ENCODE data around the gene ANKRD29. TPM values are rescaled to one million over a fixed set of nuclear protein-coding genes. Genes with fewer than 3 reads are reported as not detected.
A peak's percentile ranks its signal among the peaks of the same experiment; 100 is the strongest.

ANKRD29 gene, protein sequence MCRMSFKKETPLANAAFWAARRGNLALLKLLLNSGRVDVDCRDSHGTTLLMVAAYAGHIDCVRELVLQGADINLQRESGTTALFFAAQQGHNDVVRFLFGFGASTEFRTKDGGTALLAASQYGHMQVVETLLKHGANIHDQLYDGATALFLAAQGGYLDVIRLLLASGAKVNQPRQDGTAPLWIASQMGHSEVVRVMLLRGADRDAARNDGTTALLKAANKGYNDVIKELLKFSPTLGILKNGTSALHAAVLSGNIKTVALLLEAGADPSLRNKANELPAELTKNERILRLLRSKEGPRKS
- 9.2 TPM for total RNA-seq
- long read RNA-seq, transcript ANKRD29-208 (10 exons, 3,361 nt), result major isoform, 9 of 22 reads
- long read RNA-seq, partial matches to known transcripts, result 2 of 22 reads
- long read RNA-seq, other reads (novel, unspliced or antisense), result 7 of 22 reads

DNA sequence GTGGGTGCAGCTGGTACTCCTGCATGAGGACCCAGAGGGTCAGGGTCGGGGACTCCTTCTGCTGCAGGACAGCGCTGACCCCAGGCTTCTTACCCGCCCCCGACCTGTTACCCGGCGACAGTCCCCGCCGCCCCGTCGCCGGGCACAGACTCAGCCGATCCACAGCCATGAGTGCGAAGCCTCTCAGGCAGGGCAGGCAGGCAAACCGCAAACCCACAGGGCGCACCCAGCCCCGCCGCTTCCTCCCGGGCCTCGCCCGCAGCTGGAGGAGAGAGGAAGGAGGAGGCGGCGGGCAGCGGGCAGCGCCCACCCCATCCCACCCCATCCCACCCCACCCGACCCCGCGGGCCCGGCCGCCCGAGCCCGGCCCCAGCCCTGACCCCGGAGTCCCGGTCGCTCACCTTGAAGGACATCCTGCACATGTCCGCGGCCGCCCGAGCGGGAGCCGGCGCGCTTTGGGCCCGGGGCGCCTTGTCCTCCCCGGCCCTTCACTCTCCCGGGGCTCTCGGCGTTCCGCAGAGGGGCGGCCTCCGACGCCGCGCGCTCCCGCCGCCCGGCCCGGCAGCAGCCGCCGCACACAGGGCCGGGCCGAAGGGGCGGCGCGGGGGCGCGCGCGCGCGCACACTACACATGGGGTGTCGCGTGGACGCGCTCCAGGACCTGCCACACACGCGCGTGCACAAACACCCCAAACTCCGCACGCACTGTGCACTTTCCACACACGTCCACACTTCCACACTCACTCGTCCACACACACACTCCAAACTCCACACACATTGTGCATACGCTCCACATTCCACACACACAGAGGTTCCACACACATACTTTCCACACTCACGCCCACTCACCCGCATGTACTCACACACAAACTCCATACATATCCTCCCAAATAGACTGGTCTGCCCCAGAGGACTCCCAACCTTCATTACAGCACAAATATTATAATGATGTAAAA lies at the start of gene ANKRD29:
ANKRD29 (minus strand) TSS at position 603 of the 955 bp plus-strand sequence; CDS start at position 422, 181 bp downstream.
- H3K27me3 ChIP-seq (ENCODE audit: low read depth), result no peaks in the 10 kb centered on the region
- H3K4me1 ChIP-seq, result peaks cover 19% of the 10 kb centered on the region
- TF ChIP-seq, protein P1, sequence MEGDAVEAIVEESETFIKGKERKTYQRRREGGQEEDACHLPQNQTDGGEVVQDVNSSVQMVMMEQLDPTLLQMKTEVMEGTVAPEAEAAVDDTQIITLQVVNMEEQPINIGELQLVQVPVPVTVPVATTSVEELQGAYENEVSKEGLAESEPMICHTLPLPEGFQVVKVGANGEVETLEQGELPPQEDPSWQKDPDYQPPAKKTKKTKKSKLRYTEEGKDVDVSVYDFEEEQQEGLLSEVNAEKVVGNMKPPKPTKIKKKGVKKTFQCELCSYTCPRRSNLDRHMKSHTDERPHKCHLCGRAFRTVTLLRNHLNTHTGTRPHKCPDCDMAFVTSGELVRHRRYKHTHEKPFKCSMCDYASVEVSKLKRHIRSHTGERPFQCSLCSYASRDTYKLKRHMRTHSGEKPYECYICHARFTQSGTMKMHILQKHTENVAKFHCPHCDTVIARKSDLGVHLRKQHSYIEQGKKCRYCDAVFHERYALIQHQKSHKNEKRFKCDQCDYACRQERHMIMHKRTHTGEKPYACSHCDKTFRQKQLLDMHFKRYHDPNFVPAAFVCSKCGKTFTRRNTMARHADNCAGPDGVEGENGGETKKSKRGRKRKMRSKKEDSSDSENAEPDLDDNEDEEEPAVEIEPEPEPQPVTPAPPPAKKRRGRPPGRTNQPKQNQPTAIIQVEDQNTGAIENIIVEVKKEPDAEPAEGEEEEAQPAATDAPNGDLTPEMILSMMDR (IDR thresholded peaks at IDR 0.05; ENCODE audit: borderline replicate concordance), result no peak
- H3K9me3 ChIP-seq (replicated peaks), result no peaks in the 10 kb centered on the region
- peak within 1 kb of the TSS; percentile 81 for H3K4me3 ChIP-seq
- intact Hi-C loops (cut with micrococcal nuclease), result no loop called here
- H3K27ac ChIP-seq (replicated peaks), result peak within 1 kb of the TSS; percentile 69
- peak; percentile 53 for DNase-seq
- no peaks in the 10 kb centered on the region for H3K36me3 ChIP-seq

DNA sequence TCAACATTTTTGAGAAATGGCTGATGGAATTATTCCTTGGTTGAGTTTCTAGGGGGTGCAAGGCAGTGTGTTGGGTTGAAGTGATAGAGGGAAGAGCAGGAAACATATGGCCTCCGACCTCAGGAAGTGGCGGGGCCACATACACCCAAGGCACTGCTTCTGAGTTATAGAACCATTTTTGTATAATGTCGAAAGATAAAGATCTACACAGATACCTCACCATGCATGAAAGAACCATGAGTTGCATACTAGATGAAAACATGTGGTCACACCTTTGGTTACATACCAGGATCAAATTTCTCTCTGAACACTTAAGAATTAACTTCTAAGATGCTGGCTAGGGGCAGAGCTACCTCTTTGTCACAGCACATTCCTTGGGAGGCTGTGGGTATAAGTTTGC lies 49.7 kb upstream of the ANKRD29 start:
- peaks cover 7% of the 10 kb centered on the region for H3K4me1 ChIP-seq
- H3K27me3 ChIP-seq (ENCODE audit: low read depth), result no peaks in the 10 kb centered on the region
- H3K4me3 ChIP-seq, result no peak overlapping the region
- H3K9me3 ChIP-seq (replicated peaks), result peaks cover 2% of the 10 kb centered on the region
- TF ChIP-seq, protein P1 (IDR thresholded peaks at IDR 0.05; ENCODE audit: borderline replicate concordance), result no peak
- DNase-seq, result no peak
- H3K36me3 ChIP-seq, result no peaks in the 10 kb centered on the region
- intact Hi-C loops (cut with micrococcal nuclease), result no loop called here
- no peak overlapping the region for H3K27ac ChIP-seq (replicated peaks)

- intact Hi-C loops (cut with micrococcal nuclease), result no loop called here
- TF ChIP-seq, protein P1 (IDR thresholded peaks at IDR 0.05; ENCODE audit: borderline replicate concordance), result no peak
Observed at GRCh38 chr18:23711426-23711825, 48.7 kb upstream of the ANKRD29 start.

GRCh38 chr18:23710946-23711345 lies 48.2 kb upstream of the ANKRD29 start:
- Histone ChIP-seq H3K4me3 (no peak overlapping the region), H3K4me1 (peaks cover 7% of the 10 kb centered on the region), H3K9me3 (replicated peaks) (peaks cover 9% of the 10 kb centered on the region), H3K36me3 (no peaks in the 10 kb centered on the region), H3K27me3 (ENCODE audit: low read depth) (no peaks in the 10 kb centered on the region), H3K27ac (replicated peaks) (no peak overlapping the region)
- no peak for DNase-seq
- TF ChIP-seq, protein P1 (IDR thresholded peaks at IDR 0.05; ENCODE audit: borderline replicate concordance), result no peak
- intact Hi-C loops (cut with micrococcal nuclease), result no loop called here

More at GRCh38 chr18:23711426-23711825, 48.7 kb upstream of the ANKRD29 start:
- no peak overlapping the region for H3K27ac ChIP-seq (replicated peaks)
- H3K9me3 ChIP-seq (replicated peaks), result peaks cover 9% of the 10 kb centered on the region
- H3K4me1 ChIP-seq, result peaks cover 7% of the 10 kb centered on the region
- no peak overlapping the region for H3K4me3 ChIP-seq
- H3K27me3 ChIP-seq (ENCODE audit: low read depth), result no peaks in the 10 kb centered on the region
- DNase-seq, result no peak
- no peaks in the 10 kb centered on the region for H3K36me3 ChIP-seq

- intact Hi-C loops (cut with micrococcal nuclease), result no loop called here
Observed at GRCh38 chr18:23710068-23710527, 47.4 kb upstream of the ANKRD29 start.

More at GRCh38 chr18:23710068-23710527, 47.4 kb upstream of the ANKRD29 start:
- Histone ChIP-seq H3K36me3 (no peaks in the 10 kb centered on the region), H3K4me1 (no peaks in the 10 kb centered on the region), H3K27ac (replicated peaks) (no peak overlapping the region), H3K9me3 (replicated peaks) (peaks cover 9% of the 10 kb centered on the region), H3K4me3 (no peak overlapping the region), H3K27me3 (ENCODE audit: low read depth) (no peaks in the 10 kb centered on the region)
- TF ChIP-seq, protein P1 (IDR thresholded peaks at IDR 0.05; ENCODE audit: borderline replicate concordance), result no peak
- DNase-seq, result no peak
